Vagina (tissue), 2 donors: Measurements from ENCODE around the gene FAM98C.

Source experiments
- CTCF ChIP-seq, 3 experiments: fragments of 450-650 bp in 2 of 3; fragments of 200-600 bp in 1 of 3; sonication (generic) in 1 of 3; IDR thresholded peaks; one replicate each; pipeline ENCODE4 v1.5.1; 2017 to 2019; ENCODE audit warnings: antibody characterized with exemption in 3 of 3, mild to moderate bottlenecking in 2 of 3, moderate library complexity in 2 of 3
- POLR2A ChIP-seq, 2 donors: fragments of 450-650 bp; IDR thresholded peaks; one replicate each; pipeline ENCODE4 v1.6.1; 2017; ENCODE audit warnings: antibody characterized with exemption in 2 of 2, mild to moderate bottlenecking in 2 of 2, moderate library complexity in 2 of 2
- POLR2AphosphoS5 ChIP-seq, 2 donors: sonication (generic); formaldehyde crosslinking; IDR thresholded peaks; one replicate each; pipeline ENCODE4 v1.9.0; 2017; ENCODE audit warnings: antibody characterized with exemption in 2 of 2, mild to moderate bottlenecking in 2 of 2, low read depth in 1 of 2; ENCODE audit not compliant: insufficient read depth in 1 of 2

GRCh38 chr19:38367041-38367440, 35.9 kb upstream of the FAM98C start:
- TF ChIP-seq CTCF (IDR thresholded peaks at IDR 0.05) (no peak), POLR2A (IDR thresholded peaks at IDR 0.05) (no peak), POLR2AphosphoS5 (IDR thresholded peaks at IDR 0.05; ENCODE audit: insufficient read depth in 1 of 2, low read depth in 1 of 2) (no peak)
